ENCODE measurements around the gene ZMYND15. TPM values are rescaled to one million over a fixed set of nuclear protein-coding genes. Genes with fewer than 3 reads are reported as not detected.

ZMYND15 gene
- total and polyA plus RNA-seq, 2 of the 13 experiments (the other 11 are each of a cell fraction or from before 2014, with no cell fraction given), result 0.24 to 2.7 TPM

- TF ChIP-seq, protein P1, sequence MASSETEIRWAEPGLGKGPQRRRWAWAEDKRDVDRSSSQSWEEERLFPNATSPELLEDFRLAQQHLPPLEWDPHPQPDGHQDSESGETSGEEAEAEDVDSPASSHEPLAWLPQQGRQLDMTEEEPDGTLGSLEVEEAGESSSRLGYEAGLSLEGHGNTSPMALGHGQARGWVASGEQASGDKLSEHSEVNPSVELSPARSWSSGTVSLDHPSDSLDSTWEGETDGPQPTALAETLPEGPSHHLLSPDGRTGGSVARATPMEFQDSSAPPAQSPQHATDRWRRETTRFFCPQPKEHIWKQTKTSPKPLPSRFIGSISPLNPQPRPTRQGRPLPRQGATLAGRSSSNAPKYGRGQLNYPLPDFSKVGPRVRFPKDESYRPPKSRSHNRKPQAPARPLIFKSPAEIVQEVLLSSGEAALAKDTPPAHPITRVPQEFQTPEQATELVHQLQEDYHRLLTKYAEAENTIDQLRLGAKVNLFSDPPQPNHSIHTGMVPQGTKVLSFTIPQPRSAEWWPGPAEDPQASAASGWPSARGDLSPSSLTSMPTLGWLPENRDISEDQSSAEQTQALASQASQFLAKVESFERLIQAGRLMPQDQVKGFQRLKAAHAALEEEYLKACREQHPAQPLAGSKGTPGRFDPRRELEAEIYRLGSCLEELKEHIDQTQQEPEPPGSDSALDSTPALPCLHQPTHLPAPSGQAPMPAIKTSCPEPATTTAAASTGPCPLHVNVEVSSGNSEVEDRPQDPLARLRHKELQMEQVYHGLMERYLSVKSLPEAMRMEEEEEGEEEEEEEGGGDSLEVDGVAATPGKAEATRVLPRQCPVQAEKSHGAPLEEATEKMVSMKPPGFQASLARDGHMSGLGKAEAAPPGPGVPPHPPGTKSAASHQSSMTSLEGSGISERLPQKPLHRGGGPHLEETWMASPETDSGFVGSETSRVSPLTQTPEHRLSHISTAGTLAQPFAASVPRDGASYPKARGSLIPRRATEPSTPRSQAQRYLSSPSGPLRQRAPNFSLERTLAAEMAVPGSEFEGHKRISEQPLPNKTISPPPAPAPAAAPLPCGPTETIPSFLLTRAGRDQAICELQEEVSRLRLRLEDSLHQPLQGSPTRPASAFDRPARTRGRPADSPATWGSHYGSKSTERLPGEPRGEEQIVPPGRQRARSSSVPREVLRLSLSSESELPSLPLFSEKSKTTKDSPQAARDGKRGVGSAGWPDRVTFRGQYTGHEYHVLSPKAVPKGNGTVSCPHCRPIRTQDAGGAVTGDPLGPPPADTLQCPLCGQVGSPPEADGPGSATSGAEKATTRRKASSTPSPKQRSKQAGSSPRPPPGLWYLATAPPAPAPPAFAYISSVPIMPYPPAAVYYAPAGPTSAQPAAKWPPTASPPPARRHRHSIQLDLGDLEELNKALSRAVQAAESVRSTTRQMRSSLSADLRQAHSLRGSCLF (CRISPR knock-in tag; IDR thresholded peaks at IDR 0.05; ENCODE audit: borderline replicate concordance), result peak; percentile 85; the same call in 1 of the 2 replicates
- TF ChIP-seq, protein P2, sequence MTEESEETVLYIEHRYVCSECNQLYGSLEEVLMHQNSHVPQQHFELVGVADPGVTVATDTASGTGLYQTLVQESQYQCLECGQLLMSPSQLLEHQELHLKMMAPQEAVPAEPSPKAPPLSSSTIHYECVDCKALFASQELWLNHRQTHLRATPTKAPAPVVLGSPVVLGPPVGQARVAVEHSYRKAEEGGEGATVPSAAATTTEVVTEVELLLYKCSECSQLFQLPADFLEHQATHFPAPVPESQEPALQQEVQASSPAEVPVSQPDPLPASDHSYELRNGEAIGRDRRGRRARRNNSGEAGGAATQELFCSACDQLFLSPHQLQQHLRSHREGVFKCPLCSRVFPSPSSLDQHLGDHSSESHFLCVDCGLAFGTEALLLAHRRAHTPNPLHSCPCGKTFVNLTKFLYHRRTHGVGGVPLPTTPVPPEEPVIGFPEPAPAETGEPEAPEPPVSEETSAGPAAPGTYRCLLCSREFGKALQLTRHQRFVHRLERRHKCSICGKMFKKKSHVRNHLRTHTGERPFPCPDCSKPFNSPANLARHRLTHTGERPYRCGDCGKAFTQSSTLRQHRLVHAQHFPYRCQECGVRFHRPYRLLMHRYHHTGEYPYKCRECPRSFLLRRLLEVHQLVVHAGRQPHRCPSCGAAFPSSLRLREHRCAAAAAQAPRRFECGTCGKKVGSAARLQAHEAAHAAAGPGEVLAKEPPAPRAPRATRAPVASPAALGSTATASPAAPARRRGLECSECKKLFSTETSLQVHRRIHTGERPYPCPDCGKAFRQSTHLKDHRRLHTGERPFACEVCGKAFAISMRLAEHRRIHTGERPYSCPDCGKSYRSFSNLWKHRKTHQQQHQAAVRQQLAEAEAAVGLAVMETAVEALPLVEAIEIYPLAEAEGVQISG (CRISPR knock-in tag; IDR thresholded peaks at IDR 0.05), result peak; percentile 79
- TF ChIP-seq NCOA1 (CRISPR knock-in tag; IDR thresholded peaks at IDR 0.05) (no peak), ZNF253 (CRISPR knock-in tag; IDR thresholded peaks at IDR 0.05; ENCODE audit: borderline replicate concordance) (no peak), ZSCAN9 (CRISPR knock-in tag; IDR thresholded peaks at IDR 0.05; ENCODE audit: borderline replicate concordance) (0 out of 2 replicates have a peak, but pooled peaks have one; percentile 57), PBX2 (CRISPR knock-in tag; IDR thresholded peaks at IDR 0.05) (0 out of 2 replicates have a peak, but pooled peaks have one; percentile 32), PRDM15 (CRISPR knock-in tag; IDR thresholded peaks at IDR 0.05) (peak; percentile 63; the same call in 1 of the 2 replicates), U2AF1 (optimal IDR thresholded peaks at IDR 0.05; ENCODE audit: low read depth, low read length) (no peak), ZSCAN22 (CRISPR knock-in tag; IDR thresholded peaks at IDR 0.05) (no peak), MYNN (CRISPR knock-in tag; IDR thresholded peaks at IDR 0.05; ENCODE audit: low read depth) (no peak), ZNF558 (CRISPR knock-in tag; IDR thresholded peaks at IDR 0.05; ENCODE audit: borderline replicate concordance) (peak; percentile 72; the same call in 1 of the 2 replicates), HNF1B (CRISPR knock-in tag; IDR thresholded peaks at IDR 0.05) (peak; percentile 74), ZNF883 (CRISPR knock-in tag; IDR thresholded peaks at IDR 0.05; ENCODE audit: not compliant biosample characterization) (peak; percentile 78)
Measured at GRCh38 chr17:4771519-4772234, 32.0 kb downstream of the ZMYND15 start, which contains the start of gene TM4SF5 (continued).
